ENCODE results near the gene LYZL6.

LYZL6 gene

GRCh38 chr17:35889818-35890773 is 53.4 kb downstream of the LYZL6 start:
- H3K4me3 Mint-ChIP-seq: peak overlapping the region; percentile 36
- H3K36me3 Mint-ChIP-seq (ENCODE audit: low read depth): no peaks in the 10 kb centered on the region
- H3K9me3 Mint-ChIP-seq: no peaks in the 10 kb centered on the region
- H3K27me3 Mint-ChIP-seq: no peaks in the 10 kb centered on the region
- peak overlapping the region; percentile 81 for H3K27ac Mint-ChIP-seq
- H3K4me1 Mint-ChIP-seq (ENCODE audit: low read depth): peaks cover 69% of the 10 kb centered on the region

GRCh38 chr17:35889241-35889640 is 54.3 kb downstream of the LYZL6 start:
- Mint-ChIP-seq H3K36me3 (ENCODE audit: low read depth) (no peaks in the 10 kb centered on the region), H3K27me3 (no peaks in the 10 kb centered on the region), H3K4me3 (no peak overlapping the region), H3K27ac (peak overlapping the region; percentile 76), H3K4me1 (ENCODE audit: low read depth) (peaks cover 62% of the 10 kb centered on the region), H3K9me3 (no peaks in the 10 kb centered on the region)
